HG02759 (cell line): ENCODE data around the gene EVX2.

Source experiments
- ATAC-seq: cut with Tn5 transposase; IDR thresholded peaks from one replicate; pipeline ENCODE4 v1.9.1; 2021; ENCODE audit warnings: mild to moderate bottlenecking, moderate library complexity; ENCODE audit not compliant: unreplicated experiment

Gene EVX2

DNA sequence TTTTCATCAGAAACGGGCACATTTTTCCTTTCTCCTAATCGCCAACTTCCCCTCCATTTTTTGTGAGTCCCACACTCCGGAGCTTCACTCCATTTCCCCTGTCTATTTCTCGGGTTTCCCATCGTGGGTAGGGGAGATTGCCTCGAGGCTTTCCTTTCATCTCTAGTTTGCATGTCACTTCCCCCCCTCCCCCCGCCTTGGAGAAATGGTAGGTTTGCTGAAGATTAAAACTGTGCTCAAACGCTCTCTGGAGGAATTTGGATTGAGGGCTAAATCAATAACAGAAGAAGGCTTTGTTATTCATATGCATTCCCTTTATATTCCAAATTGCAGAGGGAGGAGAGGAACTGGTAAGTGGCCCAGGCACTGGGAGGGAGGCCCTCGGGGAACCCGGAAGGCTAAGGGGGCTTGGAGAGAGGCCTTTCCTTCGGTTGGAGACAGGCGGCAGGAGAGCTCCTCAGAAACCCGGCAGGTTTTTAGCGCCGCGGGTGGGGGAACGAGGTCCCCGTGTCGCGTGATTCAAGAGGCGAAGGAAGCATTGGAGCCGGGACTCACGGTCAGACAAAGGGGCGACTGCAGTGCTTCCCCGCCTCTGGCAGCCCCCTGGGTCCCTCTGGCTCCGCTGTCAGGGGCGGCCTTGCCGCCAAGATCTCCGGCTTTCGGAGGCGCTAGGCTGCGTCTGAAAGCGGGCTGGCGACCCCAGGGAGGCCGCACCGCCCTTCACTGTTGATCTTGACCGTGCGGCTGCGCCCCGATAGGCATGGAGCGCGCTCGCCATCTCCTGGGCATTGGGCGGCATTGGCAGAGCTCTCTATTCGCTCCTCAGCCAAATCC, 13.4 kb upstream of the EVX2 start:
- peak; percentile 91 for ATAC-seq

DNA sequence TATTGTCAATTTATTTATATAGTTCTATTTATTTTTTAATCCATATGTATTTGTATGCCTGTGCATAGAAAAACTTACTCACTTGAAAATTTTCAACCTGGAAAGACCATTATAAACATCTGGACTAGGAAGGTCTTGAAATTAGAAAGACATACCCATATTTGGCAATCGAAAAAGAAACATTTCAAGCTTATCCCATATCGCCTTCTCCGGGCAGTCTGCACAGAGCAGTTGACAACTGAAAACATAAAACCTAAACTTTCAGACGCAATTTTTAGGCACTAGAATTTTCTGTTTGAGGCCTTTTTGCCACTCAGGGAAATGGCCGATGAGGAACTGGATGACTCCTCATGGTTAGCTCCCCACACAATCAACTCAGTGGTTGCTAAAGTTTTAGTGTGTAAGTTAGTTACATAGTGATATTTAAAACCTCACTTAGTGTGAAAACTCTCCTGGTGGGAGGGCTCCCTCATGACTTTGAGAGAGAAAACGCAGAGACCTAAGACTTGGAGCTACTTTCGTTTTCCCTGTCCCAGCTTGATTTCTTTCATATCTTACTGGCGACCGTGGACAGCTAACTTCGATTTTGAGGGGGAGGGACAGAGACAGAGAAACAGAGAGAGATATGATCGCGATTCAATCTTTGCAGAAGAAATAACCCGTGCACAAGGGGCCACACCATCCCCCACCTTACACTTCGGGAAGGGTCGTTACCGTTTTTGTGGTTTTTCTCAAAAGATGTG, 12.7 kb upstream of the EVX2 start:
- no peak for ATAC-seq

DNA sequence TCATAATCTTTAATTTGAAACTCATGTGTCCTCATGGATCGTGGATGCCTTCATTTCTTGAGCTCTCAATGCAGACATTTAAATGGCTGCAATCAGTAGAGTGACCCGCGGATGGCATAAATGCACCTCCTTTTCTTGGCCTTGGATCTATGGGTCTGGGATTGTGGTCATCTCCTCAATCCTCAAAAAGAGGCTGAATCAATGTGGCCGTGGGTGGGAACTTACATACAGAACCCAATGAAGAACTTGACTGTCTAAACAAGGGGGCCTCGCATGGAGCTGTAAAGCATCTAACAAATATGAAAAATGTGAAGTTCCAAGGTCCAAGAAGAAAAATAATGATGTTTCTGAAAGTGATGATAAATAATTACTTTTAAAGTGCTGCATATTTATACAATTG, 11.7 kb upstream of the EVX2 start:
- no peak for ATAC-seq

GRCh38 chr2:176094349-176094748, 10.6 kb upstream of the EVX2 start:
- no peak for ATAC-seq

GRCh38 chr2:176093898-176094249, 10.1 kb upstream of the EVX2 start:
- no peak for ATAC-seq

DNA sequence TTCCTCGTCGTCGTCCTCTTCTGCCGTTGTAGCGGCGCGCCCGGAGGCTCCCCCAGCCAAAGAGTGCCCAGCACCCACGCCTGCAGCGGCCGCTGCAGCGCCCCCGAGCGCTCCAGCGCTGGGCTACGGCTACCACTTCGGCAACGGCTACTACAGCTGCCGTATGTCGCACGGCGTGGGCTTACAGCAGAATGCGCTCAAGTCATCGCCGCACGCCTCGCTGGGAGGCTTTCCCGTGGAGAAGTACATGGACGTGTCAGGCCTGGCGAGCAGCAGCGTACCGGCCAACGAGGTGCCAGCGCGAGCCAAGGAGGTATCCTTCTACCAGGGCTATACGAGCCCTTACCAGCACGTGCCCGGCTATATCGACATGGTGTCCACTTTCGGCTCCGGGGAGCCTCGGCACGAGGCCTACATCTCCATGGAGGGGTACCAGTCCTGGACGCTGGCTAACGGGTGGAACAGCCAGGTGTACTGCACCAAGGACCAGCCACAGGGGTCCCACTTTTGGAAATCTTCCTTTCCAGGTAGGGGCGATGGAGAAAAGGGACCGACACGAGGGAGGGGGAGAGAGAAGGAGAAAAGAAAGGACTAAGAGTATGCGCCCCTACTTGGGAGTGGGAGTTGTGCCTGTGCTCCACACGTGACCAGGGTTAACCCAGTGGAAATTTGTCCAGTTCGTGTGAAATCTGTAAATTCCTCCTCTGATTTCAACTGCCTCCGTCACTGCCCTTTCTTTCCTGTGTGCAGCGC, 9.6 kb upstream of the EVX2 start:
- ATAC-seq = no peak

- no peak for ATAC-seq
Measured at GRCh38 chr2:176092270-176093144, 8.7 kb upstream of the EVX2 start, which contains the start of gene HOXD13. HOXD13 (plus strand) TSS chr2:176092721; CDS start chr2:176092891, 170 bp downstream.

DNA sequence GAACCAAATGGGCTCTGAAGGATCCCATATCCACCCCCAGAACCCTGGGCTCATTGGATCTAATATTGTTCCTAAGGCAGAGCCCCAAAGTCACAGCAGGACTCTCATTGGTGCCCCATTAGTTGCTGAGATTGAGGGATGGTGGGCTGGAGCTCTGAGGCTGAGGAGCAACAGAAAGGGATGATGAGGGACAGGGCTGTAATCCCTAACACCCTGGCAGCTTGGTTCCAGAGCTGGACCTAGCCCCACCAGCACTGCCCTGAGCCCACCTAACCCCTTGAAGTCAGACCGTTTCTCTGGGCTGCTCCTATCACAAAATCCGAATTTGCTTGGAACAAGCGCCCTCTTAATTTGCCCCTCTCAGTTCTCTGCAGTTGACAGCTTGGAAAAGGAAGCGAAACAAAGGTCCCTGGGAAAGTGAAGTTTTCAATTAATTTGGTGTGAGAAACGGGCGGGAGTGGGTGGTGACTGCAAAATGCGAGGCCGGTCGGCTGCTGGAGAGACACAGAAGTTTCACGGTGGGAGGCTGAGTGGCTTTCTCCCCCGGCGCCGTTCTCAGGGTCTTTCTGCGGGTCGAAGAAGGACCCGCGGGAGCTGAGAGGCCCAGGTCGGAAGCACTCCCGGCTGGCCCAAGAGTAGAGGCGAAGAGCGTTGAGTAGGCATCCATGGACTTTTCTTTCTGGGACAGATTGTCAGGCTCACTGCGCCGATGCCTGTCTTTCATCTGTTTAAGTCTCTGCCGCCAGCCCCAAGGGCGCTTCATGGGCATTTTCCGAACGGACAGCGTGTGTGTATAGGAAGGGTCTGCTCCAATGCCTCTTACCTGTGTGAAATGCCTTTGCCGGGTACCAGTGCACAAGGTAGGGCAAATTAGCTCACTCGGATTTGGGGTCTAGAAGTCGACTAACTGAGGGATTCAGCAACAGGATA, 7.8 kb upstream of the EVX2 start:
- ATAC-seq = no peak

- ATAC-seq = no peak
Measured at GRCh38 chr2:176090862-176091261, 7.1 kb upstream of the EVX2 start.

- no peak for ATAC-seq
Measured at GRCh38 chr2:176089843-176090395, 6.2 kb upstream of the EVX2 start.

GRCh38 chr2:176088937-176089842, 5.4 kb upstream of the EVX2 start:
- ATAC-seq = no peak

- no peak for ATAC-seq
Measured at GRCh38 chr2:176088048-176088936, 4.5 kb upstream of the EVX2 start.

- ATAC-seq = no peak
Measured at GRCh38 chr2:176087330-176088047, 3.7 kb upstream of the EVX2 start.

DNA sequence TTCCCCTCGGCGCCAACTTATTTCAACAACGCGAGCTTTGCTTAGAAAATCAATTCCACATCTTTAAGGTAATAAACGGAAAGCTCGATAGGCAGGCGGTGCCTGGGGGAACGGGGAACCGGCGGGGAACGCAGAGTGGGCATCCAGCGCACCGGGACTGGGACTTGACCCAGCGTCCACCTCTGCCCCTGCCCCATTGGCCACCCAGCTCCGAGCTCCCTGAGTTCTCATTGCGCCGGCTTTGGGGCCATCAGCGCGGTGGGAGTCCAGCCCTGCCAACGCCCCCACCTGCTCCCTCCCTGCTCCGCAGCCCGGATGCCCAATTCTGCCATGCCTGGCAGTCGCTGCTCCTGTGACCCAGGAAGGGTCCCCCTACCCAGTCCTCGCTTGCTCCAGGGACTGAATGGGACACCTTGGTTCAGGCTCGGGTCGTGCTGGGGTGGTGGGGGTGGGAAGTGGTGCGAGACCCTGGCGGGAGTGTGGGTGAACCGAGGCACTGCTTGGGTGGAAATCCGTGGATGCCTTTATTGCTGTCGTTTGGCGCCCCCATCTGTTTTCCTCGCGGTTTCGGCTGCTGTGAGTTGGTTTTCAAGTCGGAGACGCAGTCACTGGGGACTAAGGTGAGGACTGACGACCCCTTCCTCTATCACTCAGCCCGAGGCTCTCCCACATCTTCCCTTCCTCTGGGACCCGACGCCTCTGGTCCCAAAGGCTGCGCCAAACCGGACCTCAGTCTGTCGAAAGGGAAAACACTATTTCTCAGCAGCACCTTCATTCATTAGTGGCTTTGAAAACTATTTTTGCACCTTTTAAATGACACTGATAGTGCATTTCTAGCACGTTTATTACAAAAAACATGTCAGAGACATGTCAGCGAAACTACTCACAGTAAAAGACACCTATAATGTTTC, 2.4 kb upstream of the EVX2 start:
- no peak for ATAC-seq

GRCh38 chr2:176085120-176085788, 1.5 kb upstream of the EVX2 start:
- no peak for ATAC-seq
